A673 (cell line): ENCODE data around the gene PHLDB2. TPM values are rescaled to one million over a fixed set of nuclear protein-coding genes. Genes with fewer than 3 reads are reported as not detected.

Experiments
- BruUV-seq: library from RNA; stranded (reverse); fragments of 400-500 nt; replicated peaks from 2 replicates; lab custom pipeline; 2021; lab: Mats Ljungman, UMichigan
- CTCF ChIA-PET: fragments of 300-600 bp; sonication (Branson Sonifier 250); formaldehyde crosslinking; loops from one replicate; lab custom pipeline; 2022; ENCODE audit warnings: antibody characterized with exemption; lab: Charles Lee
- POLR2A ChIA-PET: fragments of 300-600 bp; sonication (Branson Sonifier 250); formaldehyde crosslinking; loops from one replicate; lab custom pipeline; 2022; ENCODE audit warnings: antibody characterized with exemption; ENCODE audit not compliant: low non-redundant PET; lab: Charles Lee
- DNase-seq: peaks from one replicate; pipeline ENCODE4 v3.0.0-alpha.2; 2015; ENCODE audit warnings: low spot score
- H3K27ac ChIP-seq: fragments of 200-600 bp; sonication (generic); 2 replicates; pipeline ENCODE4 v1.5.1; 2016; ENCODE audit warnings: mixed run types, low read depth, mild to moderate bottlenecking, mixed read lengths, antibody characterized with exemption, low read length; ENCODE audit not compliant: poor library complexity, severe bottlenecking
- H3K27me3 ChIP-seq: fragments of 200-600 bp; sonication (generic); replicated peaks from 2 replicates; pipeline ENCODE4 v1.6.1; 2017; ENCODE audit warnings: mixed run types, low read depth, mild to moderate bottlenecking, mixed read lengths, antibody characterized with exemption, low read length; ENCODE audit not compliant: insufficient read depth, poor library complexity
- H3K36me3 ChIP-seq: fragments of 200-600 bp; sonication (generic); 2 replicates; pipeline ENCODE4 v1.6.1; 2016; ENCODE audit warnings: mixed run types, mild to moderate bottlenecking, mixed read lengths, antibody characterized with exemption, low read length; ENCODE audit not compliant: insufficient read depth, poor library complexity, severe bottlenecking
- H3K4me1 ChIP-seq: fragments of 200-600 bp; sonication (generic); 2 replicates; pipeline ENCODE4 v1.6.1; 2017; ENCODE audit warnings: mixed run types, mild to moderate bottlenecking, mixed read lengths, antibody characterized with exemption, low read length; ENCODE audit not compliant: insufficient read depth, poor library complexity, severe bottlenecking
- H3K4me3 ChIP-seq: fragments of 200-600 bp; sonication (generic); 2 replicates; pipeline ENCODE4 v1.5.1; 2016; ENCODE audit warnings: low read depth, mixed run types, mild to moderate bottlenecking, mixed read lengths, low read length; ENCODE audit not compliant: poor library complexity, severe bottlenecking
- H3K9me3 ChIP-seq: fragments of 200-600 bp; sonication (generic); 2 replicates; pipeline ENCODE4 v1.6.1; 2016; ENCODE audit warnings: mixed run types, low read depth, mild to moderate bottlenecking, mixed read lengths, antibody characterized with exemption, low read length; ENCODE audit not compliant: poor library complexity, severe bottlenecking
- CTCF ChIP-seq: fragments of 300-800, 200-600 bp; sonication (generic); conservative IDR thresholded peaks from 2 replicates; pipeline ENCODE4 v1.5.1; 2017; ENCODE audit warnings: low read depth, mild to moderate bottlenecking, antibody characterized with exemption, low read length, moderate library complexity, mixed read lengths
- EZH2 ChIP-seq: fragments of 200-600 bp; sonication (generic); IDR thresholded peaks from 2 replicates; pipeline ENCODE4 v1.6.1; 2017; ENCODE audit warnings: borderline replicate concordance, low read depth, mild to moderate bottlenecking, mixed read lengths, antibody characterized with exemption, low read length; ENCODE audit not compliant: poor library complexity, severe bottlenecking
- intact Hi-C: fragments of 100-400 bp; cut with micrococcal nuclease; formaldehyde crosslinking; loops from one replicate; pipeline ENCODE4 v1.10.0; 2022; ENCODE audit not compliant: unreplicated experiment
- total RNA-seq: library from RNA; stranded (reverse); gene quantifications from 2 replicates; pipeline ENCODE4 v1.2.3, GENCODE V29; 2021

PHLDB2 gene
- total RNA-seq, 1 experiment from 2014 or later = 13.1 TPM

GRCh38 chr3:112010636-112011035 is 151.6 kb downstream of the PHLDB2 start:
- BruUV-seq = no TSS peak
- intact Hi-C loops = no loop called here
- H3K4me1 ChIP-seq = peaks cover 39% of the 10 kb centered on the region
- H3K36me3 ChIP-seq = no peaks in the 10 kb centered on the region
- no peak for TF ChIP-seq CTCF
- TF ChIP-seq EZH2 = no peak
- ChIA-PET POLR2A (no interaction called here), CTCF (no interaction called here)
- no peaks in the 10 kb centered on the region for H3K27me3 ChIP-seq
- H3K4me3 ChIP-seq = no peak overlapping the region
- peak; percentile 43 for DNase-seq
- no peak overlapping the region for H3K27ac ChIP-seq
- no peaks in the 10 kb centered on the region for H3K9me3 ChIP-seq

GRCh38 chr3:112011376-112011940 is 152.4 kb downstream of the PHLDB2 start:
- H3K27ac ChIP-seq = no peak overlapping the region
- peaks cover 39% of the 10 kb centered on the region for H3K4me1 ChIP-seq
- DNase-seq = no peak
- no peaks in the 10 kb centered on the region for H3K36me3 ChIP-seq
- CTCF ChIA-PET = interaction anchor here (0.7 to 3.5 kb wide), 2 partner anchors 22 to 313 kb away, joined by 4 to 24 read pairs; no protein-coding TSS in a partner anchor
- H3K4me3 ChIP-seq = no peak overlapping the region
- POLR2A ChIA-PET = interaction anchor here (0.7 kb wide), 1 partner anchor 33 kb away, joined by 3 read pairs; no protein-coding TSS in a partner anchor
- no TSS peak for BruUV-seq
- H3K27me3 ChIP-seq = no peaks in the 10 kb centered on the region
- intact Hi-C loops = no loop called here
- no peaks in the 10 kb centered on the region for H3K9me3 ChIP-seq
- TF ChIP-seq CTCF = no peak
- no peak for TF ChIP-seq EZH2

- BruUV-seq = no TSS peak
- Histone ChIP-seq H3K4me3 (no peak overlapping the region), H3K27me3 (no peaks in the 10 kb centered on the region), H3K27ac (no peak overlapping the region), H3K9me3 (no peaks in the 10 kb centered on the region), H3K36me3 (no peaks in the 10 kb centered on the region), H3K4me1 (peaks cover 37% of the 10 kb centered on the region)
- ChIA-PET CTCF (interaction anchor here (0.6 to 3.5 kb wide), 9 partner anchors 23 to 345 kb away, joined by 3 to 24 read pairs (median 4); partner anchors contain the start of gene ABHD10), POLR2A (interaction anchor here (0.7 kb wide), 1 partner anchor 34 kb away, joined by 3 read pairs; no protein-coding TSS in a partner anchor)
- DNase-seq = no peak
- intact Hi-C loops = loop anchor here (2.0 kb wide), 1 partner anchor 296 kb away; no protein-coding TSS in a partner anchor
- no peak for TF ChIP-seq CTCF
Measured at GRCh38 chr3:112012205-112012992, 153.3 kb downstream of the PHLDB2 start.
